Kidney tubule cell (primary cell): ENCODE results near the gene ST6GALNAC6.
A peak's percentile ranks its signal among the peaks of the same experiment; 100 is the strongest.

Experiments used
- DNase-seq: peaks from one replicate; pipeline ENCODE4 v3.0.0-alpha.2; 2018; ENCODE audit warnings: low spot score

The ST6GALNAC6 gene

GRCh38 chr9:127916720-127917581 lies 17.5 kb upstream of the ST6GALNAC6 start, which contains the start of gene ST6GALNAC4:
ST6GALNAC4 (minus strand) TSS chr9:127917041; CDS start chr9:127916419, 622 bp downstream.
- peak; percentile 92 for DNase-seq

- no peak for DNase-seq
Observed at GRCh38 chr9:127915801-127916719, 16.7 kb upstream of the ST6GALNAC6 start.

- DNase-seq = no peak
Observed at GRCh38 chr9:127915325-127915752, 15.9 kb upstream of the ST6GALNAC6 start.

GRCh38 chr9:127913682-127914081 lies 14.3 kb upstream of the ST6GALNAC6 start:
- DNase-seq = no peak

DNA sequence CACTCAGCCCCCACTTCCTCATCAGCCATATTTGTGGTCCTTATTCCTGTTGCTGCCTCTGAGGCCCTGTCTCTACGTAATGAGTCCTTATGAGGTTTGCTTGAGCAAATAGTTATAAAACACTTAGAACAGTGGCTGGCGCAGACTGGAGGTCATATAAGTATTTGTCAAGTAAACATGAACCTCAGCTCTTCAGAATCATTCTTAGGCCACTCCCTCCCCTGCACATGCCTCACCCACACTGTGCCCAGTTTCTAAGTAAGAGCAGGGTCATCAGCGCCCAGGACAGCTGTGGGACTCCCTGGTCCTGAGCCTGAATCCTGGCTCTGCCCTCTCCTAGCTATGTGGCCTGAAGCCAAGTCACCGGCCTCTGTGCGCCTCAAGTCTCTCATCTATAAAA lies 13.5 kb upstream of the ST6GALNAC6 start:
- no peak for DNase-seq

DNA sequence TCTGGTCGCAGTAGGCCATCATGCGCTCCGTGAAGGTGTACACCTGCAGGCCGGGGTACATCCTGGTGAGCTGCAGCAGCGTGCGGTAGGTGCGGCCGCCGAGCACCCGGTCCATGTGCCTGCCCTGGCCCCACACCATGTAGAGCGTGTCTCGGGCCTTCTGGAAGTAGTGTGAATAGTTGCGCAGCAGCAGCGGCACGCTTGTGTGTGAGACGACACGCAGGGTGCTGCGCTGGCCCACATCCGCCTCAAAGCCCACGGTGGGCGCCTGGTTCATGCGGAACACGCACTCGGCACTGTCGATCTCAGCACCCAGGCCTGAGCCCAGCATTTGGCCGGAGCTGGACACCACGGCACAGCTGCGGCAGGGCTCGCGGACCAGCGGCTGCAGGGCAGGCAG lies 12.9 kb upstream of the ST6GALNAC6 start:
- DNase-seq = no peak

- DNase-seq = peak; percentile 68
Observed at GRCh38 chr9:127910613-127911205, 11.3 kb upstream of the ST6GALNAC6 start.

DNA sequence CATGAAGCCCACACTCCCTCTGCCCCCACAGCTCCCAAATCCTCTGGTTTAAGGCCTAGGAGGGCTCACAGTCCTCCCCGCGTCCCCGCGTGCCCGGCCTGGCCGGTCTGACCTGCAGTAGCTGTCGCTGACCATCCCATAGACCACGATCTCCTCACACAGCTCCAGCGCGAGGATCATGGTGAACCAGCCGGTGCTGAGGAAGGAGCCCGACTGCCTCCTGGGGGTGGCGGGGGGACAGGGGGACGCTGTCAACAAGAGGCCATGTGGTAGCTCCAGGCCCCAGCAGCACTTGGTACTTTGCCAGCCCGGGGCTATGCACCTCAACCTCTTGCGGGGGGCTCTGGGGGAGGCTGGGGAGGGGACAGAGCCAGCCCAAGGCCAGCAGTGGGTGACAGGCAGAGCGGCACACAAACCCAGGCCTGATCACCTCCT lies 10.5 kb upstream of the ST6GALNAC6 start:
- DNase-seq = no peak

- DNase-seq = no peak
Observed at GRCh38 chr9:127908660-127908926, 9.2 kb upstream of the ST6GALNAC6 start.

DNA sequence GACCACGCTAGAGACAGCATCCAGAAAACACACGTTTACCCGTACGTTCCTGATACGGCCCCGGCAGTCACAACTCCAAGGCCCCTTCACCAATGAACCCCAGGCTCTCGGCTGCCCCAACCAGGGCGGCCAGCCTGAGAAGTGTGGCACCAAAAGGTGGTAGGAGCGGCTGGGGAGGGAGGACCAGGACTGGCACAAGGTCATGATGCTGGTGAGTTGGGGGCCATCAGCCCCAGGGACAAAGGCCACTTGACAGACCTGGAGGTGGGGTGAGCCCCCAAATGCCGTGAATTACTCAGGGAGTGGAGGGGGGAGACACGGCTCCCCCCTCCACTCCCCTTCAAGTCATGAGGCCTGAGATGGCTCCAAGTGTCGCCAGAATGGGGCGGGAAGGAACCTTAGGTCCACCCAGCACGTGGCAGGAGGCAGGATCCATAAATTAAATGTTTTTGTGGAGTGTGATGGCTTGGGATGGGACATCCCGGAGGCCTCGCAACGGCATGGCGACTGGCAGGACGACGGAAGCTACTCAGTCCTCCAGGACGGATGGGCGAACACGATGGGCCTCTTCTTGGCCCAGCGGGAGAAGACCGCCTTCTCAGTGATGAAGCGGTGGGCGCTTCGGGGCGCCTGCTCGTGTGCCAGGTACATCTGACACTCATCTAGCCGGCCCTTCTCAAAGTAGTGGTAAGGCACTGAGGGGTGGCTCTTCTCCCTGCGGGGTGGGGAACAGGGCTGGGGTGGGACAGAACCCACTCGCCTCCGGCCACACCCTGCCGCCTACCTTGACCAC lies 8.7 kb upstream of the ST6GALNAC6 start:
- DNase-seq = no peak

DNA sequence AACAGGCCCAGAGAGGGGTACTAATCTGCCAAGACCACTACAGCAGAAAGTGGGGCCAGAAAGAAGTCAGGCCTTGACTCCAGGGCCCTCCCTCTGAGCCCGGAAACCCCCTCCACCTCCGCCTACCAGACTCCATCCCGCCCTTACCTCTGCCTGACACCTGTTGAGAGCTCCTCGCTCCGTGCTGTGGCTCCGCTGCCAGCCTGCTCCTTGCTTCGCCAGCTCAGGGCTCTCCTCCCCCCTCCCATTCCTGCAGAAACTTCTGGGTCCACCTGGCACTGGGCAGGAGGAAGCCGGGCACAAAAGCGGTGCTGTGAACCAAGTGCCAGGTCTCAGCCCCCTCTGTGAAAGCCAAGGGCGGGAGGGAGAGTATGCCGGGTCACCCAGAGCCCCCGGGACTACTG lies 6.4 kb upstream of the ST6GALNAC6 start:
- DNase-seq = no peak

GRCh38 chr9:127905004-127905728 lies 5.8 kb upstream of the ST6GALNAC6 start:
- no peak for DNase-seq

- DNase-seq = no peak
Observed at GRCh38 chr9:127904561-127905003, 5.2 kb upstream of the ST6GALNAC6 start.

- DNase-seq = peak; percentile 39
Observed at GRCh38 chr9:127903557-127904475, 4.4 kb upstream of the ST6GALNAC6 start.

DNA sequence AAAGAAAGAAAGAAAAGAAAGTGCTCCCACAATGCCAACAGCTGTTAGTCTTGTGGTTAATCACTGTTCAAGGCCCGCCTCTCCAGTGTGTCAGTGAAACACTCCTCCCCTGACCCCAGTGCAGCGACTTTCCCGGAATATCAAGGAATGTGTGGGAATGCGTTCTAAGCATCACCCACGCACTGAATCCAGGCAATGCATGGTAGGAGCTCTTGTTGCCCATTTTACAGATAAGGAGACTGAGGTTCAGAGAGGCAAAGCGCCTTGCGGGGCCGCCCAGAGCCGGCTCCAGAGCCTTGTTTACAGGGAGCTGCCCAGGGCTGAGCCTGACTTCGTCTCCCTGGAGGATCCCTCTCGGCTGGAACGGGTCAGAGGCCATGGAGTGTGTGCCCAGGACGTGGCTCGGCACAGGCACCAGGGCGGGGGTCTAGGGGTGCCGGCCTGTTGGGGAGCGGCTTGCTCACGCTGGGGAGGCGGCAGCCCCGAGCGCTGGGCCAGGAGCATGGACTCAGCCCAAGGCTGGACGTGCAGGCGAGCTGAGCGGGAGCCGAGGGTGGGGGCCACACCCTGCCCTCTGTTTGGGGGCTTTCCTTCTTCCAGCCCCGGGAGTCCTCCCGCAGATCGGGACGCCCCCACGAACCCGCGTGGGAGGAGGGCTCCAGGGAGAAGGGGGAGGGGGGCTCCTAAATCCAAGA lies 823 bp downstream of the ST6GALNAC6 start:
- peak; percentile 72 for DNase-seq

DNA sequence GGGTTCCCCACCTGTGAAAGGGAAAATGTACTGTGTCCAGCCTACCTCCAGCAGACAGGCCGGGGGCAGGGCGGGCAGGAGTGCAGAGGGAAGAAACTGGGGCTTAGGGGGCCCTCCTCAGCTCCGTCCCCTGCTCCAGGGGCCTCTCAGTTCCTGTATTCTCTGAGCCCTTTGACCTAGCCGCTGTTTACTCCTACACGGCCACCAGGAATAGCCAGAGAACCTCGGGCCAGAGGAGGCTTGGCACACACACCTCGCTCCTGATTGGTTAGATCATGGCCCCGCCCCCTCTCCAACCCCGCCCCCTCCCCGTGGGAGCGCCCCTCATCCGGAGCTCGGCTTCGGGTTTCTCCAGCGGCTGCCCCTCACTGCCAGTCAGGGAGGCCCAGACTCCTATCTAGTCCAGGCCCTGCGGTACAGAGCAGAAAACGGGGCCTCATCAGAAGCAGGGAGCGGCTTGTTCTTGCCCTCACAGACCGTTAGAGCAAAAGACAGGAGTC lies 2.2 kb downstream of the ST6GALNAC6 start:
- no peak for DNase-seq

- DNase-seq = no peak
Observed at GRCh38 chr9:127896395-127897192, 2.8 kb downstream of the ST6GALNAC6 start.

DNA sequence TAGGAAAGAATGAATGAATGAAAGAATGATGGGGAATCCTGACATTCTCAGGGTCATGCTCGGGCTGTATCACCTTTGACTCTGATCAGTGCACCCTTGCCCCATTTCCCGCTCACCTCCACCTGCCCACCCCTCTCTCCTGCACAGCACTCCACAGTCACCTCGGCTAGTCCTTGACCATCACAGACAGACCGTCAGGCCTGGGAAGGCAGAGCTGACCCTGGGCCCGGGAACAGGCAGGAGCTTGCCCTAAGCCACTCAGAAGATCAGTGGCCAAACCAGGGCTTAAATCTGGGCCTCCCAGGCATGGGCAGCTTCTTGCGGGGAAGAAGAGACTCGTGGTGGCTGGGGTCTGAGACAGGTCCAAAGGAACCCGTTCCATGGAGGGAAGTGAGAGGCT lies 3.6 kb downstream of the ST6GALNAC6 start:
- no peak for DNase-seq
